BE2C (cell line): Measurements from ENCODE around the gene RNLS.

ENCODE experiments used
- DNase-seq: peaks from one replicate; pipeline ENCODE4 v3.0.0-alpha.2; 2020
- H3K27me3 ChIP-seq: fragments of 250-450 bp; sonication (Bioruptor Pico); 2 replicates; pipeline ENCODE4 v1.5.1; 2020; ENCODE audit warnings: mild to moderate bottlenecking
- H3K36me3 ChIP-seq: fragments of 250-450 bp; sonication (Bioruptor Pico); 2 replicates; pipeline ENCODE4 v1.5.1; 2020; ENCODE audit warnings: mild to moderate bottlenecking
- H3K4me1 ChIP-seq: fragments of 250-450 bp; sonication (Bioruptor Pico); 2 replicates; pipeline ENCODE4 v1.5.1; 2020
- H3K4me3 ChIP-seq: 2 replicates; pipeline ENCODE4 v1.5.1; 2011; ENCODE audit warnings: low read depth, low read length
- H3K9me3 ChIP-seq: fragments of 250-450 bp; sonication (Bioruptor Pico); 2 replicates; pipeline ENCODE4 v1.5.1; 2020
- TF ChIP-seq, protein P1 (sequence below): IDR thresholded peaks from 2 replicates; pipeline ENCODE4 v1.5.1; 2012; ENCODE audit warnings: mild to moderate bottlenecking, low read depth, low read length

The RNLS gene

DNA sequence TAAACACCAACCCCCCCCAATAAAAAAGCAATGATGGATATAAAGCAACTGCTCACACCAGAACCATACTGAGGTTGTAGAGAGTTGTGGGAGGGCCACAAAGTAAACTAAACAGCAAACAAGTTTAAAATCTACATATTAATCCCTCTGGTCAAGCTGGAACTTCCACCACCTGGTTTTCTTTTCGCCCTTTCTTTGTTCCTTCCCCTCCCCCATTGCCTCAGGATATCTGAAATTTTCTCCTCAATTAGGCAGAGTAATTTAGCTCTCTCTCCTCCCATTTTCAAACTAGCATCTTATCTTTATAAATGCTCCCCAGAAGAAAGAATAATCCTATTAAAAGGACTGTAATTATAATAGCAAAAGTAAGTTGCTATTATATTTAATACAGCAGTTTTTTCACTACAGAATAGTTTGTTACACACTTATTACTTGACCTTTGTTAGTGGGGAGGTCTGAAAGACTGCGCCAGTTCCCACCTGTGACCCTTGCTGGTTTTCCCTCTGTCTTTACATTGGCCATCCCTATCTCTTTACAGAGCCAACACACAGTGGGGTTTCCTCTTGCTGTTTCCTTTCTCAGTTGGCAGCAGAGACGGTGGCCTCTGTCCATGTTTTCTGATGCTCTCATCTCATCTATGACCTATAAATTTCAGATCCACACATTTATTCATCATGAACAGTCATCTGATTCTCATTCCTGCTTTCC is 235.4 kb downstream of the RNLS start:
- Histone ChIP-seq H3K9me3 (no peaks in the 10 kb centered on the region), H3K4me3 (no peak overlapping the region), H3K36me3 (no peaks in the 10 kb centered on the region)

GRCh38 chr10:88347022-88347421 is 236.1 kb downstream of the RNLS start:
- H3K27me3 ChIP-seq = no peaks in the 10 kb centered on the region
- 0 out of 2 replicates have a peak overlapping the region, but pooled peaks have one; percentile 5 for H3K4me3 ChIP-seq
- TF ChIP-seq, protein P1, sequence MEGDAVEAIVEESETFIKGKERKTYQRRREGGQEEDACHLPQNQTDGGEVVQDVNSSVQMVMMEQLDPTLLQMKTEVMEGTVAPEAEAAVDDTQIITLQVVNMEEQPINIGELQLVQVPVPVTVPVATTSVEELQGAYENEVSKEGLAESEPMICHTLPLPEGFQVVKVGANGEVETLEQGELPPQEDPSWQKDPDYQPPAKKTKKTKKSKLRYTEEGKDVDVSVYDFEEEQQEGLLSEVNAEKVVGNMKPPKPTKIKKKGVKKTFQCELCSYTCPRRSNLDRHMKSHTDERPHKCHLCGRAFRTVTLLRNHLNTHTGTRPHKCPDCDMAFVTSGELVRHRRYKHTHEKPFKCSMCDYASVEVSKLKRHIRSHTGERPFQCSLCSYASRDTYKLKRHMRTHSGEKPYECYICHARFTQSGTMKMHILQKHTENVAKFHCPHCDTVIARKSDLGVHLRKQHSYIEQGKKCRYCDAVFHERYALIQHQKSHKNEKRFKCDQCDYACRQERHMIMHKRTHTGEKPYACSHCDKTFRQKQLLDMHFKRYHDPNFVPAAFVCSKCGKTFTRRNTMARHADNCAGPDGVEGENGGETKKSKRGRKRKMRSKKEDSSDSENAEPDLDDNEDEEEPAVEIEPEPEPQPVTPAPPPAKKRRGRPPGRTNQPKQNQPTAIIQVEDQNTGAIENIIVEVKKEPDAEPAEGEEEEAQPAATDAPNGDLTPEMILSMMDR = no peak
- H3K9me3 ChIP-seq = no peaks in the 10 kb centered on the region
- H3K36me3 ChIP-seq = no peaks in the 10 kb centered on the region
- peak; percentile 55 for DNase-seq
- peaks cover 37% of the 10 kb centered on the region for H3K4me1 ChIP-seq

More for the DNA sequence above, 235.4 kb downstream of the RNLS start:
- TF ChIP-seq, protein P1 = no peak
- H3K4me1 ChIP-seq = peaks cover 34% of the 10 kb centered on the region
- DNase-seq = peak; percentile 26
- H3K27me3 ChIP-seq = no peaks in the 10 kb centered on the region

- Histone ChIP-seq H3K27me3 (no peaks in the 10 kb centered on the region), H3K4me1 (peaks cover 37% of the 10 kb centered on the region), H3K9me3 (no peaks in the 10 kb centered on the region), H3K36me3 (no peaks in the 10 kb centered on the region), H3K4me3 (0 out of 2 replicates have a peak overlapping the region, but pooled peaks have one; percentile 5)
- TF ChIP-seq, protein P1 = no peak
- DNase-seq = no peak
These were observed 236.8 kb downstream of the RNLS start for GRCh38 chr10:88346144-88346977.

DNA sequence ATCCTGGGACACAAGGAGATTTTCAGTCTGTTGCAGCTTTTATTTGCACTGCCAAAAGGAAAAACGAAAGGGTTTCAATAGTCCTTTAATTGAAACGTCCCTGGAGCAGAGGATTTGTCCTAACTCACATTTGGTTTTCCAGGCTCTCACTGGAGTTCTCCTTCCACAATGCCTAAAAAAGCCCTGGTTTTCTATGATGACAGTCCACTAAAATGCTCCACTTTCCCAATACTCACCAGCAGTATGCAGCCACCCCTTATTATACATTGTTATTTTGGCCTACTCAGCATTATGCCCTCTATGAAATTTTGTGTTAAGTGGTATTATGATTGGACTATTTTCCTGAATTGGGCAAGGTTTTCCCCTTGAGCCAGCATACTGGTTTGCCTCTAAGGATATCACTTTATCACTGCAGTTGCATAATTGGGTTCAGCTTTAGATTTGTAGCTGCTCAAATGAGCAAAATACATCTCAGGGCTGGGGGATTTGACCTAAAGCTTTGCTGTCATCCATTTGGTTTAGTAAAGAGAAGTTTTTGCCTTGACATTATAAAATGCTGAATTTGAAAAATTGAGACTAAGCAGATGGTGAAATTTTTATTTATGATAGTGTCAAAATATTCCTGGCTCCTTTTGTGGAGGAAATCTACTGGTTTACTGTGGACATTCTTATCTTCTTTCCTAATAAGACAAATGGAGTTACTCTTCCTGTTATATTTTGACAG is 239.2 kb downstream of the RNLS start:
- TF ChIP-seq, protein P1 = no peak
- H3K4me3 ChIP-seq = no peak overlapping the region
- peaks cover 37% of the 10 kb centered on the region for H3K4me1 ChIP-seq
- no peaks in the 10 kb centered on the region for H3K27me3 ChIP-seq
- peak; percentile 34 for DNase-seq
- H3K36me3 ChIP-seq = no peaks in the 10 kb centered on the region
- H3K9me3 ChIP-seq = no peaks in the 10 kb centered on the region

DNA sequence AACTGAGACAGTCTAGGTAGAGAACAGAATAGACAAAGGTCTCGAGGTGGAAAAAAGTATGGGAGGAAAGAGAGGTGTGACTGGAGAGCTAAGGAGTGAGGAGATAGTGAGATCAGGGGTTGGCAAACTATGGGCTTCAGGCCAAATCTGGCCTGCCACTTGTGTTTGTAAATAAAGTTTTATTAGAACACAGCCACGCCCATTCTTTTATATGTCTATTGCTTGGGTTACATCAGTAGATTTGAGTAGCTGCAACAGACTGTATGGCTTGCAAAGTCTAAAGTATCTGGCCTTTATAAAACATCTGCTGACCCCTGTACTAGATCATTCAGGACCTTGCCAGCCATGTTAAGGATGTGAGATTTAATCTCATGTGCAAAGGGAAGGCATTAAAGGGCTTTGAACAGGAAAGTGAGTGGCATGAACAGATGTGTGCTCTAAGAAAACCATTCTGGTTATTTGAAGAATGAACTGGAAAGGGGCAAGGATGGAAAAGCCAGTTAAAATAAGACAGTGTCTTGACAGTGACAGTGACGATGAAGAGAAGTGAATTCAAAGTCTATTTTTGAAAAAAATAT is 240.3 kb downstream of the RNLS start:
- TF ChIP-seq, protein P1 = no peak
- H3K36me3 ChIP-seq = no peaks in the 10 kb centered on the region

More for the DNA sequence above, 240.3 kb downstream of the RNLS start:
- DNase-seq = no peak
- Histone ChIP-seq H3K9me3 (no peaks in the 10 kb centered on the region), H3K27me3 (no peaks in the 10 kb centered on the region), H3K4me3 (no peak overlapping the region), H3K4me1 (peaks cover 26% of the 10 kb centered on the region)
